Astrocyte of the cerebellum (primary cell): ENCODE data around the gene SLC17A8.

Experiments used
- DNase-seq: peaks from one replicate; pipeline ENCODE4 v3.0.0-alpha.2; 2011; ENCODE audit warnings: low read depth
- H3K4me3 ChIP-seq: 2 replicates; pipeline ENCODE4 v1.5.1; 2011; ENCODE audit warnings: mild to moderate bottlenecking, low read depth, low read length, moderate library complexity
- in situ Hi-C: cut with HindIII; loops from 2 replicates; pipeline ENCODE4 v1.10.0; 2017; ENCODE audit warnings: low sequenced_read_pairs
- TF ChIP-seq, protein P1 (sequence below): IDR thresholded peaks from 2 replicates; pipeline ENCODE4 v1.5.1; 2012; ENCODE audit warnings: low read length, low read depth, moderate library complexity, mild to moderate bottlenecking; ENCODE audit errors: missing control alignments

Gene SLC17A8

DNA sequence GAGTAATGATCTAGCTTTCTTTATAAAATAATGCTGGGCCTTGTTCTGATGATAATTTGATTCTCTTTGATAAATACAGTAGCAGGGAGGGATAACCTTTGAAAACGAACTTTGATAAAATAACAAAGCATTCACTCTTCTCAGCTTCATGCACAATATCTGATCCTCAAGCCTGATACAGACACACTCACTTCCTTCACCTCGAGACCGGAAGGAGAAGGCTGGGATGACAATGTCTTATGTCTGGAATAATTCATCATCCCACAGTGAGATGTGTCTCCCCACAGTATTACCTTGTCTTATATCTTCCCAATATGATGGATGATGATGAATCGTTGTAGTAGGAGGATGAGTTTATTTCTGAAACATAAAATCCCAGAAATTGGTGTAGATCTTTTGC, 101.3 kb downstream of the SLC17A8 start:
- in situ Hi-C loops = loop anchor here (5.0 kb wide), 1 partner anchor 46 kb away; no protein-coding TSS in a partner anchor
- no peak overlapping the region for H3K4me3 ChIP-seq
- DNase-seq = no peak
- TF ChIP-seq, protein P1, sequence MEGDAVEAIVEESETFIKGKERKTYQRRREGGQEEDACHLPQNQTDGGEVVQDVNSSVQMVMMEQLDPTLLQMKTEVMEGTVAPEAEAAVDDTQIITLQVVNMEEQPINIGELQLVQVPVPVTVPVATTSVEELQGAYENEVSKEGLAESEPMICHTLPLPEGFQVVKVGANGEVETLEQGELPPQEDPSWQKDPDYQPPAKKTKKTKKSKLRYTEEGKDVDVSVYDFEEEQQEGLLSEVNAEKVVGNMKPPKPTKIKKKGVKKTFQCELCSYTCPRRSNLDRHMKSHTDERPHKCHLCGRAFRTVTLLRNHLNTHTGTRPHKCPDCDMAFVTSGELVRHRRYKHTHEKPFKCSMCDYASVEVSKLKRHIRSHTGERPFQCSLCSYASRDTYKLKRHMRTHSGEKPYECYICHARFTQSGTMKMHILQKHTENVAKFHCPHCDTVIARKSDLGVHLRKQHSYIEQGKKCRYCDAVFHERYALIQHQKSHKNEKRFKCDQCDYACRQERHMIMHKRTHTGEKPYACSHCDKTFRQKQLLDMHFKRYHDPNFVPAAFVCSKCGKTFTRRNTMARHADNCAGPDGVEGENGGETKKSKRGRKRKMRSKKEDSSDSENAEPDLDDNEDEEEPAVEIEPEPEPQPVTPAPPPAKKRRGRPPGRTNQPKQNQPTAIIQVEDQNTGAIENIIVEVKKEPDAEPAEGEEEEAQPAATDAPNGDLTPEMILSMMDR = no peak

DNA sequence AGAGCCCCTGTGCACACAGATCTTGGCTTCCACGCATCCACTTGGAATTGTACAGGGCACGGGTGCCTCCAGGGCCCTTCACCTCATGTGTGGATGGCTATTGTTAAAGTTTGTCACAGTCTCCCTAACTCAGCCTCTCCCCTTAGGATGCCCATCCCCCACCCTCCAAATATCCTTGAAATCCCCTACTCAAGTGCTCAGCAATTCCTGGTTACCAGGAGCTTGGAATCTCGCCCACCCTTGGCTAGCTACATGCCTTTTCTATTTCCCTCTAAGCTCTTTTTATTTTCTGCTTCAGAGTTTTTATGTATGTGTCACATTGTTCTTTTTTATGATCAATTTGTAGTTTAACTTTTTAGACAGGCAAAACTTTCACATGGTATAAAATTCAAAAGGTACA, 103.8 kb downstream of the SLC17A8 start:
- H3K4me3 ChIP-seq = no peak overlapping the region
- TF ChIP-seq, protein P1 = no peak
- DNase-seq = no peak
- in situ Hi-C loops = no loop called here

DNA sequence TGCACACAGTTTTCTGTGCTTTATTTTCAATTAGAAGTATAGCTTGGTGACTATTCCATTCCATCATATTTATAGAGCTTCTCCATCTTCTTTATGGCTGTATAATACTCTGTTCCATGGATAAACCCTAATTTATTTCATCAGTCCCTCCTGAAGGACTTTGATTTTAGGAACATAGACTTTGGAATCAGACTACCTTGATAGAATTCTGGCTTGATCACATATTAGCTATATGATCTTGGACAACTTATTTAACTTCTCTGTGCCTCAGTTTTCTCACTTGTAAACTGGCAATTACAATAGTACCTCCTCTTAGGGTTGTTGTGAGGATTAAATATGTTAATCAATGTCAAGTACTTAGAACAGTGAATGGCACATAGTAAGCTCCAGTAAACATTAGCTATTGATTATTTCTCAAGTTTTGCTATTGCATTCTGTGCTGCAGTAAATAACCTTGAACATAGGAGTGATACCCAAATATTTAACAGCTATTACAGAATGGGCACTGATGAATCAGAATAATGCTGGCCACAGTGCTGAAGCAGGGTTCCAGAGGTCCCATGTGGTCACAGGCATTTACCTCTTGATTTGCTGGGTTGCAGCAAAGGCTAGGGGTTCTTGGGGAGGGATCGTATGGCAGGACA, 104.6 kb downstream of the SLC17A8 start:
- TF ChIP-seq, protein P1 = no peak
- no peak for DNase-seq
- in situ Hi-C loops = no loop called here

DNA sequence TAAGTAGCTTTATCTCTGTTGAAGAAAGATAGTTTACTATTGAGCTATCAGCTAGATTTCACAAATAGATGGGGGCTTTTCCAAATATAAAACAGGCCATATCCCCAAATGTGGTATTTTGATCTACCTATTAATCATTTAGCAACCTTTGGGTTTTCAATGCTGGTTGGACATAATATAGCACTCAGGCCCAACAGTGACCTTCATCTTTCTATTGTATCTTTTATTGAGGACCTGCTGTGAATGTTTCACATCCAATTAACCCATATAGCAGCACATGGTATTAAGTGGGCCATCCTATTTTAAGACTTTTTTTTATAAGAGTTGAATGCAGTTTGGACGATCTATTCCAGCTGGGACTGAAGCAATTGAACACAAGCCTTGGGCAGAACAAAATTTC, 106.8 kb downstream of the SLC17A8 start:
- TF ChIP-seq, protein P1 = no peak
- no peak for DNase-seq
- in situ Hi-C loops = no loop called here
- H3K4me3 ChIP-seq = no peak overlapping the region

More for the DNA sequence above, 104.6 kb downstream of the SLC17A8 start:
- H3K4me3 ChIP-seq = no peak overlapping the region

DNA sequence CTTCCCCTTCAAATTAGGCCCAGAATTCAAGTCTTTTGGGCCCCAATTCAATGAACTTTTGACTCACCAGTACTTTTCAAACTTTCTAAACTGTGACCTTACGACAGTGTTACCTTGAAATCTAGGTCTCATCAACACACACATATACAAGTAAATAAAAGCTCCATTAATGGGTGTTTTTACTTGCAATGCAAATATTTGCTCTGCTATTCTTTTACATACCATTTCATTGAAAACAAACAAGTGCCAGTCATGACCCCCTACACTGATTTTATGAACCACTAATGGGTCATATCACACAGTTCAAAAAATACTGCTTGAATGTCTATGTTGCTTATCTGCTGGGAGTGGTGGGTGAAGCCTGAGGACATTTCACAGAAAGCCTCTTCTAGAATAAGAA, 107.7 kb downstream of the SLC17A8 start:
- in situ Hi-C loops = no loop called here
- TF ChIP-seq, protein P1 = no peak
- no peak for DNase-seq
- H3K4me3 ChIP-seq = no peak overlapping the region

DNA sequence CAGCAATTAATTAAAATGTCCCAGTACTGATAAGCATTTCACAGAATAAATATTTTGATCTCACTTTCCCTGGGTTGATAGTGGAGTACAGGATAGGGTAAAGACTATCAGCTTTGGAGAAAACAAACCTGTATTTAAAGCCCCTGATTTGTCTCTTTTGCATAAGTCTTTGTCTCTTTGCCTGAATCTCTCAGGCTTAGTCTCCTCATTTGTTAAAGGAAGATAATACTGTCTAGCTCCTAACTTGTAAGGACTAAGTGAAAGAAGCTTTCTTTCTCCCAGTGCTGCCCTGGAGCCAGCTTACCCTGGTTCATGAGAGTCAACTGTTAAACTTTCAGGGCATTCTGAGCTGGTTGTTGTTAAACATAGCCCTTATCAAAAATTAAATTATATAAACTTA, 111.3 kb downstream of the SLC17A8 start:
- TF ChIP-seq, protein P1 = no peak
- DNase-seq = no peak
- in situ Hi-C loops = no loop called here
- H3K4me3 ChIP-seq = no peak overlapping the region
